Small intestine (tissue), 7 donors: ENCODE results near the gene JOSD2. TPM values are rescaled to one million over a fixed set of nuclear protein-coding genes. Genes with fewer than 3 reads are reported as not detected.
A peak's percentile ranks its signal among the peaks of the same experiment; 100 is the strongest.

Experiments
- DNase-seq, 2 donors: peaks; one replicate each; pipeline versions ENCODE4 v3.0.0 to v3.0.0-alpha.2; 2013
- FAIRE-seq: peaks from 2 replicates; lab custom pipeline; 2012; peaks lifted over from hg19 to GRCh38; lab: Jason Lieb, UNC
- H3K27ac ChIP-seq, 3 donors: one replicate each; pipeline ENCODE4 v1.5.1; 2013; ENCODE audit warnings: low read length in 2 of 3, mild to moderate bottlenecking in 2 of 3, control low read depth in 1 of 3, inconsistent platforms in 1 of 3, low read depth in 1 of 3, moderate library complexity in 1 of 3
- H3K27me3 ChIP-seq, 3 donors: one replicate each; pipeline ENCODE4 v1.6.1; 2013; ENCODE audit warnings: low read length in 3 of 3, inconsistent platforms in 1 of 3; ENCODE audit not compliant: control insufficient read depth in 3 of 3, insufficient read depth in 3 of 3
- H3K36me3 ChIP-seq, 3 donors: one replicate each; pipeline ENCODE4 v1.6.1; 2013; ENCODE audit warnings: low read length in 3 of 3, inconsistent platforms in 1 of 3, low read depth in 1 of 3, mild to moderate bottlenecking in 1 of 3, moderate library complexity in 1 of 3; ENCODE audit not compliant: control insufficient read depth in 3 of 3, insufficient read depth in 2 of 3
- H3K4me1 ChIP-seq, 3 donors: one replicate each; pipeline ENCODE4 v1.6.1; 2013; ENCODE audit warnings: low read length in 2 of 3, inconsistent platforms in 1 of 3, low read depth in 1 of 3, mild to moderate bottlenecking in 1 of 3, moderate library complexity in 1 of 3; ENCODE audit not compliant: control insufficient read depth in 3 of 3, insufficient read depth in 2 of 3
- H3K4me3 ChIP-seq, 3 donors: one replicate each; pipeline ENCODE4 v1.5.1; 2013; ENCODE audit warnings: low read length in 3 of 3, control low read depth in 1 of 3, inconsistent platforms in 1 of 3, low read depth in 1 of 3, mild to moderate bottlenecking in 1 of 3, moderate library complexity in 1 of 3
- H3K9me3 ChIP-seq, 2 donors: one replicate each; pipeline ENCODE4 v1.6.1; 2013; ENCODE audit warnings: low read depth in 1 of 2, low read length in 1 of 2; ENCODE audit not compliant: control insufficient read depth in 2 of 2, insufficient read depth in 1 of 2
- WGBS, 3 donors: extraction: QIAGEN DNeasy Blood & Tissue Kit; methylation state at CpG; one replicate each; pipeline ENCODE4 v1.1.7; 2013; 5-methylcytosine and 5-hydroxymethylcytosine counted together
- polyA plus RNA-seq, 4 donors: library from polyadenylated mRNA; stranded (reverse) in 3 of 4; unstranded in 1 of 4; fragments of 200-250 nt in 3 of 4; fragments of 120-200 nt in 1 of 4; gene quantifications; one replicate each; pipeline versions ENCODE4 v1.2.1 to v1.2.3, GENCODE V29; 2013
- donor health status: healthy with polysubstance abuse.
- donor health status: control.
- donor health status: control.
- donor health status: Bipolar disorder and iron deficiency.
- donor health status: healthy.

JOSD2 gene
- polyA plus RNA-seq, 4 donors: 21.2 to 97.8 (median 74.1) TPM

- Histone ChIP-seq H3K9me3 (no peaks in the 10 kb centered on the region), H3K4me3 (no peak overlapping the region), H3K27me3 (peaks cover 0 to 23% (median 0%) of the 10 kb centered on the region in 3 donors), H3K27ac (no peak overlapping the region), H3K4me1 (peaks cover 0 to 4% (median 3%) of the 10 kb centered on the region in 3 donors), H3K36me3 (no peaks in the 10 kb centered on the region)
- DNase-seq (no peak), FAIRE-seq (no peak)
- WGBS, 3 donors: 77 to 91% (median 83%) methylated on average over 11 of the region's 11 CpGs
Observed at GRCh38 chr19:50498219-50499056, 12.6 kb downstream of the JOSD2 start.

- DNase-seq: no peak
- Histone ChIP-seq H3K4me3 (no peak overlapping the region), H3K4me1 (peaks cover 0 to 5% (median 4%) of the 10 kb centered on the region in 3 donors), H3K27ac (no peak overlapping the region), H3K36me3 (no peaks in the 10 kb centered on the region), H3K9me3 (no peaks in the 10 kb centered on the region), H3K27me3 (peaks cover 0 to 23% (median 0%) of the 10 kb centered on the region in 3 donors)
- no peak for FAIRE-seq
- 78 to 94% (median 87%) methylated on average over 8 of the region's 8 CpGs for WGBS, 3 donors
Observed at GRCh38 chr19:50497022-50497405, 14.0 kb downstream of the JOSD2 start.

- Histone ChIP-seq H3K27ac (no peak overlapping the region), H3K9me3 (no peaks in the 10 kb centered on the region), H3K4me3 (no peak overlapping the region), H3K27me3 (peaks cover 0 to 23% (median 0%) of the 10 kb centered on the region in 3 donors), H3K4me1 (peaks cover 0 to 6% (median 4%) of the 10 kb centered on the region in 3 donors), H3K36me3 (no peaks in the 10 kb centered on the region)
- 65 to 75% (median 70%) methylated on average over 29 to 30 of the region's 30 CpGs for WGBS, 3 donors
- FAIRE-seq: no peak
- no peak for DNase-seq
Observed at GRCh38 chr19:50496189-50497021, 14.6 kb downstream of the JOSD2 start.

GRCh38 chr19:50495020-50495531, 15.9 kb downstream of the JOSD2 start:
- 78 to 90% (median 88%) methylated on average over 5 of the region's 5 CpGs for WGBS, 3 donors
- Histone ChIP-seq H3K27me3 (peaks cover 0 to 18% (median 2%) of the 10 kb centered on the region in 3 donors), H3K36me3 (no peaks in the 10 kb centered on the region), H3K9me3 (peaks cover 0 to 4% of the 10 kb centered on the region in 2 donors), H3K27ac (no peak overlapping the region), H3K4me1 (peaks cover 0 to 4% (median 0%) of the 10 kb centered on the region in 3 donors), H3K4me3 (no peak overlapping the region)
- DNase-seq (no peak), FAIRE-seq (no peak)

- 62 to 66% (median 66%) methylated on average over 6 to 7 of the region's 7 CpGs for WGBS, 3 donors
- H3K36me3 ChIP-seq: no peaks in the 10 kb centered on the region
- peaks cover 0 to 15% (median 2%) of the 10 kb centered on the region in 3 donors for H3K27me3 ChIP-seq
- H3K4me1 ChIP-seq: peaks cover 0 to 4% (median 0%) of the 10 kb centered on the region in 3 donors
- no peak overlapping the region for H3K27ac ChIP-seq
- H3K9me3 ChIP-seq: peaks cover 0 to 4% of the 10 kb centered on the region in 2 donors
- FAIRE-seq: no peak
- no peak overlapping the region for H3K4me3 ChIP-seq
- DNase-seq: no peak
Observed at GRCh38 chr19:50494186-50495019, 16.6 kb downstream of the JOSD2 start.

- DNase-seq (no peak), FAIRE-seq (no peak)
- WGBS, 3 donors: 74 to 87% (median 85%) methylated on average over 6 to 8 of the region's 8 CpGs
- no peak overlapping the region for H3K4me3 ChIP-seq
- H3K27me3 ChIP-seq: peaks cover 0 to 14% (median 2%) of the 10 kb centered on the region in 3 donors
- H3K27ac ChIP-seq: no peak overlapping the region
- no peaks in the 10 kb centered on the region for H3K36me3 ChIP-seq
- peaks cover 0 to 4% of the 10 kb centered on the region in 2 donors for H3K9me3 ChIP-seq
- peaks cover 0 to 4% (median 0%) of the 10 kb centered on the region in 3 donors for H3K4me1 ChIP-seq
Observed at GRCh38 chr19:50493171-50493570, 17.8 kb downstream of the JOSD2 start.

- Histone ChIP-seq H3K9me3 (peaks cover 0 to 4% of the 10 kb centered on the region in 2 donors), H3K4me1 (peaks cover 0 to 4% (median 0%) of the 10 kb centered on the region in 3 donors), H3K27ac (no peak overlapping the region), H3K36me3 (no peaks in the 10 kb centered on the region), H3K4me3 (no peak overlapping the region), H3K27me3 (peaks cover 0 to 13% (median 2%) of the 10 kb centered on the region in 3 donors)
- no peak for FAIRE-seq
- peak in 1 of 2 donors; percentile 69 for DNase-seq
- 2 to 12% (median 10%) methylated on average over 9 to 10 of the region's 12 CpGs for WGBS, 3 donors
Observed at GRCh38 chr19:50492303-50493052, 18.5 kb downstream of the JOSD2 start.
